HG03520 (cell line): ENCODE measurements around the gene RNGTT.
"Not testable (repeated sequence)": the region's sequence is repeated elsewhere in the genome, so short reads cannot be mapped to it uniquely, and the experiment has no call there.

Source experiments
- ATAC-seq: cut with Tn5 transposase; IDR thresholded peaks from one replicate; pipeline ENCODE4 v1.9.1; 2021; ENCODE audit warnings: mild to moderate bottlenecking, moderate library complexity; ENCODE audit not compliant: unreplicated experiment

Gene RNGTT

GRCh38 chr6:88914895-88915598 lies 48.4 kb downstream of the RNGTT start:
- no peak for ATAC-seq

GRCh38 chr6:88914180-88914579 lies 49.2 kb downstream of the RNGTT start:
- no peak for ATAC-seq

- ATAC-seq = no peak
Observed at GRCh38 chr6:88913471-88913870, 49.9 kb downstream of the RNGTT start.

- no peak for ATAC-seq
Observed at GRCh38 chr6:88910922-88911778, 52.3 kb downstream of the RNGTT start.

- ATAC-seq = no peak
Observed at GRCh38 chr6:88908598-88909548, 54.5 kb downstream of the RNGTT start.

- not testable (repeated sequence) for ATAC-seq
Observed at GRCh38 chr6:88907148-88907547, 56.3 kb downstream of the RNGTT start.

- ATAC-seq = no peak
Observed at GRCh38 chr6:88899569-88900316, 63.7 kb downstream of the RNGTT start.

- ATAC-seq = no peak
Observed at GRCh38 chr6:88895911-88896310, 67.5 kb downstream of the RNGTT start.

- no peak for ATAC-seq
Observed at GRCh38 chr6:88890860-88891845, 72.3 kb downstream of the RNGTT start.

- no peak for ATAC-seq
Observed at GRCh38 chr6:88890394-88890793, 73.0 kb downstream of the RNGTT start.

GRCh38 chr6:88884361-88884760 lies 79.1 kb downstream of the RNGTT start:
- no peak for ATAC-seq

GRCh38 chr6:88882536-88882935 lies 80.9 kb downstream of the RNGTT start:
- ATAC-seq = no peak

- no peak for ATAC-seq
Observed at GRCh38 chr6:88881451-88881850, 82.0 kb downstream of the RNGTT start.

GRCh38 chr6:88880021-88880420 lies 83.4 kb downstream of the RNGTT start:
- ATAC-seq = no peak

- no peak for ATAC-seq
Observed at GRCh38 chr6:88877893-88878292, 85.5 kb downstream of the RNGTT start.

GRCh38 chr6:88872962-88873361 lies 90.5 kb downstream of the RNGTT start:
- no peak for ATAC-seq

GRCh38 chr6:88871498-88871897 lies 91.9 kb downstream of the RNGTT start:
- no peak for ATAC-seq

- no peak for ATAC-seq
Observed at GRCh38 chr6:88870717-88871330, 92.6 kb downstream of the RNGTT start.
